HepG2 (cell line): Measurements from ENCODE around the gene CD7. TPM values are rescaled to one million over a fixed set of nuclear protein-coding genes. Genes with fewer than 3 reads are reported as not detected.

Experiments
- FOXO1 ChIP-seq: sonication (generic); formaldehyde crosslinking; IDR thresholded peaks from 2 replicates; pipeline ENCODE4 v1.4.0; 2020; ENCODE audit warnings: missing genetic modification reagents
- IKZF5 ChIP-seq: IDR thresholded peaks from 2 replicates; pipeline ENCODE4 v1.6.1; 2018; ENCODE audit warnings: missing genetic modification reagents, mild to moderate bottlenecking, missing compliant biosample characterization
- MBNL3 ChIP-seq: fragments of 250-450 bp; sonication (Bioruptor Pico); conservative IDR thresholded peaks from 2 replicates; pipeline ENCODE4 v1.8.0; 2022; ENCODE audit warnings: mild to moderate bottlenecking, inconsistent platforms
- MED1 ChIP-seq: sonication (generic); formaldehyde crosslinking; IDR thresholded peaks from 2 replicates; pipeline ENCODE4 v1.4.0; 2020; ENCODE audit warnings: missing genetic modification reagents
- MED13 ChIP-seq: sonication (generic); formaldehyde crosslinking; IDR thresholded peaks from 2 replicates; pipeline ENCODE4 v1.5.0; 2020; ENCODE audit warnings: missing genetic modification reagents
- RBFOX2 ChIP-seq: fragments of 200-400 bp; formaldehyde crosslinking; IDR thresholded peaks from 2 replicates; pipeline ENCODE4 v1.6.1; 2017; ENCODE audit warnings: low read depth, mild to moderate bottlenecking, low read length
- RCOR2 ChIP-seq: IDR thresholded peaks from 2 replicates; pipeline ENCODE4 v1.6.1; 2016; ENCODE audit warnings: missing biosample characterization, missing genetic modification reagents
- TOE1 ChIP-seq: sonication (generic); formaldehyde crosslinking; IDR thresholded peaks from 2 replicates; pipeline ENCODE4 v1.4.0; 2020; ENCODE audit warnings: mild to moderate bottlenecking, missing genetic modification reagents
- ZGPAT ChIP-seq: IDR thresholded peaks from 2 replicates; pipeline ENCODE4 v1.6.1; 2016; ENCODE audit warnings: mild to moderate bottlenecking
- ZNF512B ChIP-seq: sonication (generic); formaldehyde crosslinking; IDR thresholded peaks from 2 replicates; pipeline ENCODE4 v1.5.1; 2020; ENCODE audit warnings: missing genetic modification reagents, mild to moderate bottlenecking, borderline replicate concordance
- ZSCAN25 ChIP-seq: sonication (generic); formaldehyde crosslinking; IDR thresholded peaks from 2 replicates; pipeline ENCODE4 v1.8.0; 2022; ENCODE audit warnings: mild to moderate bottlenecking, missing genetic modification reagents
- polyA plus RNA-seq, 8 experiments: library from polyadenylated mRNA; depleted of rRNA in 3 of 8; stranded (reverse) in 7 of 8; unstranded in 1 of 8; fragments of >200 nt; fragmentation: Illumina TruSeq in 4 of 8; extraction: Trizol in 4 of 8; gene quantifications; 2 replicates each; pipeline versions ENCODE4 v1.2.1 to v1.2.3, GENCODE V29; 2011 to 2016; ENCODE audit warnings: low read depth in 4 of 8, missing spikeins in 1 of 8, mixed read lengths in 1 of 8; ENCODE audit not compliant: insufficient read depth in 1 of 8
- total RNA-seq, 5 experiments: library from RNA; depleted of rRNA; stranded (reverse); fragments of >200 nt; fragmentation: Illumina TruSeq; extraction: Trizol; gene quantifications; 2 replicates each; pipeline ENCODE4 v1.2.3, GENCODE V29; 2016; ENCODE audit warnings: low read depth in 1 of 5
- TF ChIP-seq, protein P1 (sequence below): sonication (generic); formaldehyde crosslinking; IDR thresholded peaks from 2 replicates; pipeline ENCODE4 v1.5.1; 2020; ENCODE audit warnings: missing genetic modification reagents, mild to moderate bottlenecking, borderline replicate concordance

The CD7 gene
- total and polyA plus RNA-seq, 2 of the 13 experiments (the other 11 are each of a cell fraction or from before 2014, with no cell fraction given) = 67.6 to 76.4 TPM

DNA sequence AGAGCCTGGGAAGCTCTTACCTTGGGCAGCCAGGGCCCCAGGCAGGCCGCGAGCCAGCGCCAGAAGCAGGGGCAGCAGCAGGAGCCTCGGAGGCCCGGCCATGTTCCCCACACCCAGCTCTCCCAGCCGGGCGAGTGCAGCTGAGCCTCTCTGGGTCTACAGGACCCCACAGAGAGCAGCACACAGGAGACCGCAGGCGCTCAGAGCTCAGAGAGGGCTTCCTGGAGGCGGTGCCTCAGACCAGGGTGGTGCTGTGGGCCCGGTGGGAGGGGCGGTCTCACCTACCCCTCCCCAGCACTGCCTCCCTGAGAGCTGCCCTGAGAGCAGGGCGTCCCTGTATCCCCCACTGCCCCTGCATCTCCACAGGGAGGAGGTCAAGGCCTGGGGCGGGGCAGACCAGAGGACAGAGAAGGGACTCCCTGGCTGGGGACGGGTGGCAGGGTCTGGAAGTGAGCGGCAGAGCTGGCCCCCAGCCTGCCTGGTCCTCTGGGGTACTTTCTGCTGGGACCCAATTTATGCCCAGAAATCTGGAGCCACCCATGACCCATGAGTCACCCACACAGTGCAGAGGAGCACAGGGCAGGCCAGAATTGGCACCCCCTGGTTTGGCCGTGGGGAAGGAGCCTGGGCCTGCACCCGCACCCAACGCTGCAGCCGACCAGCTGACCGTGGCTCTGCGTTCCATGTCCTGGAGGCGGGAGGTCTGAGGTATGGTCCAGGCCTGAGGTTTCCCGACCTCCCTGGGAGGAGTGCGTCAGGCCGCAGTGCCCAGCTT, at the start of gene CD7 (continued):
- TF ChIP-seq IKZF5 (CRISPR knock-in tag) (peak; percentile 49; the same call in 1 of the 2 replicates), MED1 (CRISPR knock-in tag) (peak; percentile 56), TOE1 (CRISPR knock-in tag) (peak; percentile 77; the same call in 1 of the 2 replicates), MBNL3 (CRISPR knock-in tag) (no peak), FOXO1 (CRISPR knock-in tag) (peak; percentile 58; the same call in 1 of the 2 replicates), ZNF512B (CRISPR knock-in tag) (no peak), MED13 (CRISPR knock-in tag) (peak; percentile 43; the same call in 1 of the 2 replicates), RCOR2 (CRISPR knock-in tag) (peak; percentile 74; the same call in 1 of the 2 replicates), ZSCAN25 (CRISPR knock-in tag) (peak; percentile 92), RBFOX2 (peak; percentile 67), ZGPAT (CRISPR knock-in tag) (peak; percentile 57; the same call in 1 of the 2 replicates)
- TF ChIP-seq, protein P1, sequence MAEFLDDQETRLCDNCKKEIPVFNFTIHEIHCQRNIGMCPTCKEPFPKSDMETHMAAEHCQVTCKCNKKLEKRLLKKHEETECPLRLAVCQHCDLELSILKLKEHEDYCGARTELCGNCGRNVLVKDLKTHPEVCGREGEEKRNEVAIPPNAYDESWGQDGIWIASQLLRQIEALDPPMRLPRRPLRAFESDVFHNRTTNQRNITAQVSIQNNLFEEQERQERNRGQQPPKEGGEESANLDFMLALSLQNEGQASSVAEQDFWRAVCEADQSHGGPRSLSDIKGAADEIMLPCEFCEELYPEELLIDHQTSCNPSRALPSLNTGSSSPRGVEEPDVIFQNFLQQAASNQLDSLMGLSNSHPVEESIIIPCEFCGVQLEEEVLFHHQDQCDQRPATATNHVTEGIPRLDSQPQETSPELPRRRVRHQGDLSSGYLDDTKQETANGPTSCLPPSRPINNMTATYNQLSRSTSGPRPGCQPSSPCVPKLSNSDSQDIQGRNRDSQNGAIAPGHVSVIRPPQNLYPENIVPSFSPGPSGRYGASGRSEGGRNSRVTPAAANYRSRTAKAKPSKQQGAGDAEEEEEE (CRISPR knock-in tag) = 0 out of 2 replicates have a peak, but pooled peaks have one; percentile 1
